Endothelial cell (in vitro differentiated cells): Measurements from ENCODE around the gene CMIP. TPM values are rescaled to one million over a fixed set of nuclear protein-coding genes. Genes with fewer than 3 reads are reported as not detected.

Experiments used
- DNase-seq: peaks from one replicate; pipeline ENCODE4 v3.0.0; 2021; ENCODE audit warnings: low spot score
- H3K27ac Mint-ChIP-seq: one replicate; pipeline ENCODE4 v1.8.0; 2021; ENCODE audit warnings: mixed read lengths, inconsistent platforms; ENCODE audit not compliant: unreplicated experiment
- H3K27me3 Mint-ChIP-seq: one replicate; pipeline ENCODE4 v1.8.0; 2021; ENCODE audit warnings: mild to moderate bottlenecking, moderate library complexity, mixed read lengths, inconsistent platforms; ENCODE audit not compliant: unreplicated experiment
- H3K36me3 Mint-ChIP-seq: one replicate; pipeline ENCODE4 v1.8.0; 2021; ENCODE audit warnings: mild to moderate bottlenecking, low read depth, mixed read lengths, inconsistent platforms; ENCODE audit not compliant: unreplicated experiment
- H3K4me1 Mint-ChIP-seq: one replicate; pipeline ENCODE4 v1.8.0; 2021; ENCODE audit warnings: mild to moderate bottlenecking, mixed read lengths, inconsistent platforms; ENCODE audit not compliant: unreplicated experiment
- H3K4me3 Mint-ChIP-seq: one replicate; pipeline ENCODE4 v1.8.0; 2021; ENCODE audit warnings: mild to moderate bottlenecking, mixed read lengths, inconsistent platforms; ENCODE audit not compliant: unreplicated experiment
- H3K9me3 Mint-ChIP-seq: one replicate; pipeline ENCODE4 v1.8.0; 2021; ENCODE audit warnings: mixed read lengths, inconsistent platforms; ENCODE audit not compliant: unreplicated experiment
- total RNA-seq: library from RNA; stranded (reverse); fragmentation: NEBNext Ultra II Directional; extraction: Animal tissue kit (Norgen Biotek cat#: 25700); gene quantifications from one replicate; pipeline ENCODE4 v1.2.1, GENCODE V29; 2021; ENCODE audit not compliant: unreplicated experiment
- TF ChIP-seq, protein P1 (sequence below): fragments of 200-600 bp; sonication (generic); IDR thresholded peaks from one replicate; pipeline ENCODE4 v1.5.0; 2021; ENCODE audit warnings: antibody characterized with exemption; ENCODE audit not compliant: unreplicated experiment

The CMIP gene
- total RNA-seq, 1 donor from 2014 or later: 98.9 TPM

GRCh38 chr16:81618187-81618586 is 173.6 kb downstream of the CMIP start:
- TF ChIP-seq, protein P1, sequence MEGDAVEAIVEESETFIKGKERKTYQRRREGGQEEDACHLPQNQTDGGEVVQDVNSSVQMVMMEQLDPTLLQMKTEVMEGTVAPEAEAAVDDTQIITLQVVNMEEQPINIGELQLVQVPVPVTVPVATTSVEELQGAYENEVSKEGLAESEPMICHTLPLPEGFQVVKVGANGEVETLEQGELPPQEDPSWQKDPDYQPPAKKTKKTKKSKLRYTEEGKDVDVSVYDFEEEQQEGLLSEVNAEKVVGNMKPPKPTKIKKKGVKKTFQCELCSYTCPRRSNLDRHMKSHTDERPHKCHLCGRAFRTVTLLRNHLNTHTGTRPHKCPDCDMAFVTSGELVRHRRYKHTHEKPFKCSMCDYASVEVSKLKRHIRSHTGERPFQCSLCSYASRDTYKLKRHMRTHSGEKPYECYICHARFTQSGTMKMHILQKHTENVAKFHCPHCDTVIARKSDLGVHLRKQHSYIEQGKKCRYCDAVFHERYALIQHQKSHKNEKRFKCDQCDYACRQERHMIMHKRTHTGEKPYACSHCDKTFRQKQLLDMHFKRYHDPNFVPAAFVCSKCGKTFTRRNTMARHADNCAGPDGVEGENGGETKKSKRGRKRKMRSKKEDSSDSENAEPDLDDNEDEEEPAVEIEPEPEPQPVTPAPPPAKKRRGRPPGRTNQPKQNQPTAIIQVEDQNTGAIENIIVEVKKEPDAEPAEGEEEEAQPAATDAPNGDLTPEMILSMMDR: no peak
- H3K36me3 Mint-ChIP-seq: peaks cover 50% of the 10 kb centered on the region
- H3K4me3 Mint-ChIP-seq: no peak overlapping the region
- no peaks in the 10 kb centered on the region for H3K9me3 Mint-ChIP-seq
- peaks cover 14% of the 10 kb centered on the region for H3K27me3 Mint-ChIP-seq
- no peak for DNase-seq
- peak overlapping the region; percentile 53 for H3K27ac Mint-ChIP-seq
- peaks cover 8% of the 10 kb centered on the region for H3K4me1 Mint-ChIP-seq

- peaks cover 14% of the 10 kb centered on the region for H3K27me3 Mint-ChIP-seq
- H3K4me1 Mint-ChIP-seq: peaks cover 12% of the 10 kb centered on the region
- H3K27ac Mint-ChIP-seq: no peak overlapping the region
- no peak overlapping the region for H3K4me3 Mint-ChIP-seq
- TF ChIP-seq, protein P1: no peak
- no peak for DNase-seq
- no peaks in the 10 kb centered on the region for H3K9me3 Mint-ChIP-seq
- peaks cover 50% of the 10 kb centered on the region for H3K36me3 Mint-ChIP-seq
Measured at GRCh38 chr16:81618661-81619060, 174.1 kb downstream of the CMIP start.

GRCh38 chr16:81620029-81620428 is 175.4 kb downstream of the CMIP start:
- H3K9me3 Mint-ChIP-seq: no peaks in the 10 kb centered on the region
- no peak for DNase-seq
- H3K36me3 Mint-ChIP-seq: peaks cover 54% of the 10 kb centered on the region
- TF ChIP-seq, protein P1: no peak
- no peak overlapping the region for H3K27ac Mint-ChIP-seq
- no peak overlapping the region for H3K4me3 Mint-ChIP-seq
- peaks cover 17% of the 10 kb centered on the region for H3K27me3 Mint-ChIP-seq
- H3K4me1 Mint-ChIP-seq: peaks cover 26% of the 10 kb centered on the region

DNA sequence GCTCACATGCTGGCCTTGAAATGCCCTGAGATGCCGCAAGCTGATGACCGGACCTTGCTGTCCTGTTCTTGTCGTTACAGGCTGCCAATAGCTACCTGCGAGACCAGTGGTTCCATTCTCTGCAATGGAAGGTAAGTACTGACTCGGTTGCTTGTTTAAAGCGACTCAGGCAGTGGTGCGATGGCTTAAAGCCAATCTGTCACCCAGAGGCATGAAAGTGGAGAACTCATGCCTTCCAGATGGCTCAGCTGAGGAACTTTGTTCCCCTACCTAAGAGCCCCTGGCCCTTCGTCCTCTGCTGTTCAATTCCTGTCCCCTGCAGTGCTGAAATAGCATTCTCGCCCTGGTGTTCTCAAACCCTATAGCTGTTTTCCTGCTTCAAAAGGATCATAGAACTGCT is 176.2 kb downstream of the CMIP start:
- no peak for DNase-seq
- Mint-ChIP-seq H3K4me1 (peaks cover 30% of the 10 kb centered on the region), H3K9me3 (no peaks in the 10 kb centered on the region), H3K36me3 (peaks cover 54% of the 10 kb centered on the region), H3K4me3 (no peak overlapping the region), H3K27ac (no peak overlapping the region), H3K27me3 (peaks cover 18% of the 10 kb centered on the region)
- TF ChIP-seq, protein P1: no peak

GRCh38 chr16:81621496-81621895 is 176.9 kb downstream of the CMIP start:
- peaks cover 18% of the 10 kb centered on the region for H3K27me3 Mint-ChIP-seq
- no peak overlapping the region for H3K4me3 Mint-ChIP-seq
- H3K36me3 Mint-ChIP-seq: peaks cover 54% of the 10 kb centered on the region
- DNase-seq: no peak
- H3K27ac Mint-ChIP-seq: no peak overlapping the region
- H3K9me3 Mint-ChIP-seq: no peaks in the 10 kb centered on the region
- peaks cover 27% of the 10 kb centered on the region for H3K4me1 Mint-ChIP-seq
- TF ChIP-seq, protein P1: no peak
